Panc1 (cell line): ENCODE data around the gene TMEM163.

Source experiments
- TF ChIP-seq, protein P1 (sequence below): fragments of 450-650 bp; IDR thresholded peaks from 2 replicates; pipeline ENCODE4 v1.5.1; 2017; ENCODE audit warnings: mild to moderate bottlenecking
- TF ChIP-seq, protein P2 (sequence below), 2 experiments: IDR thresholded peaks; 2 replicates each; pipeline ENCODE4 v1.6.1; 2011 to 2012; ENCODE audit warnings: low read depth in 2 of 2, control low read depth in 1 of 2, low read length in 1 of 2, mild to moderate bottlenecking in 1 of 2, moderate library complexity in 1 of 2; ENCODE audit not compliant: insufficient read depth in 1 of 2

DNA sequence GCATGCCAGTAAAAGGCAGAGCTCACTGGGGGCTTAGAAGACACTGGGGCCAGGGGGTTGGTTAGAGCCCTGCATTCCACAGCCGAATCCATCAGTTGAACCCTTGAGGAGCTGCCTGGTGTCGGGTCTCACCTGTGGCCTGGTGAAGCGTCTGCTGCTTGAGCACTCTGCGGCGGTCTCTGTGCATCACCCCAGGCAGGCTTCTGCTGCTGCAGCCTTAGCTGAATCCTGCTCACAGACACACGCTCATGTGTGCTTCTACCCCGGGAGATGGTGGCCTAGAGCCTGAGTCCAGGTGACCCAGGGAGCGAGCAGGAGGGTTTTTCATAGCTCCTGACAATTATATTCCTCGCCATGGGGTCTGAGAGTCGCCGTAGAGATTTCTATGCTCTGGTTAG lies 272.8 kb downstream of the TMEM163 start:
- TF ChIP-seq, protein P1, sequence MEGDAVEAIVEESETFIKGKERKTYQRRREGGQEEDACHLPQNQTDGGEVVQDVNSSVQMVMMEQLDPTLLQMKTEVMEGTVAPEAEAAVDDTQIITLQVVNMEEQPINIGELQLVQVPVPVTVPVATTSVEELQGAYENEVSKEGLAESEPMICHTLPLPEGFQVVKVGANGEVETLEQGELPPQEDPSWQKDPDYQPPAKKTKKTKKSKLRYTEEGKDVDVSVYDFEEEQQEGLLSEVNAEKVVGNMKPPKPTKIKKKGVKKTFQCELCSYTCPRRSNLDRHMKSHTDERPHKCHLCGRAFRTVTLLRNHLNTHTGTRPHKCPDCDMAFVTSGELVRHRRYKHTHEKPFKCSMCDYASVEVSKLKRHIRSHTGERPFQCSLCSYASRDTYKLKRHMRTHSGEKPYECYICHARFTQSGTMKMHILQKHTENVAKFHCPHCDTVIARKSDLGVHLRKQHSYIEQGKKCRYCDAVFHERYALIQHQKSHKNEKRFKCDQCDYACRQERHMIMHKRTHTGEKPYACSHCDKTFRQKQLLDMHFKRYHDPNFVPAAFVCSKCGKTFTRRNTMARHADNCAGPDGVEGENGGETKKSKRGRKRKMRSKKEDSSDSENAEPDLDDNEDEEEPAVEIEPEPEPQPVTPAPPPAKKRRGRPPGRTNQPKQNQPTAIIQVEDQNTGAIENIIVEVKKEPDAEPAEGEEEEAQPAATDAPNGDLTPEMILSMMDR, result no peak
- TF ChIP-seq, protein P2, sequence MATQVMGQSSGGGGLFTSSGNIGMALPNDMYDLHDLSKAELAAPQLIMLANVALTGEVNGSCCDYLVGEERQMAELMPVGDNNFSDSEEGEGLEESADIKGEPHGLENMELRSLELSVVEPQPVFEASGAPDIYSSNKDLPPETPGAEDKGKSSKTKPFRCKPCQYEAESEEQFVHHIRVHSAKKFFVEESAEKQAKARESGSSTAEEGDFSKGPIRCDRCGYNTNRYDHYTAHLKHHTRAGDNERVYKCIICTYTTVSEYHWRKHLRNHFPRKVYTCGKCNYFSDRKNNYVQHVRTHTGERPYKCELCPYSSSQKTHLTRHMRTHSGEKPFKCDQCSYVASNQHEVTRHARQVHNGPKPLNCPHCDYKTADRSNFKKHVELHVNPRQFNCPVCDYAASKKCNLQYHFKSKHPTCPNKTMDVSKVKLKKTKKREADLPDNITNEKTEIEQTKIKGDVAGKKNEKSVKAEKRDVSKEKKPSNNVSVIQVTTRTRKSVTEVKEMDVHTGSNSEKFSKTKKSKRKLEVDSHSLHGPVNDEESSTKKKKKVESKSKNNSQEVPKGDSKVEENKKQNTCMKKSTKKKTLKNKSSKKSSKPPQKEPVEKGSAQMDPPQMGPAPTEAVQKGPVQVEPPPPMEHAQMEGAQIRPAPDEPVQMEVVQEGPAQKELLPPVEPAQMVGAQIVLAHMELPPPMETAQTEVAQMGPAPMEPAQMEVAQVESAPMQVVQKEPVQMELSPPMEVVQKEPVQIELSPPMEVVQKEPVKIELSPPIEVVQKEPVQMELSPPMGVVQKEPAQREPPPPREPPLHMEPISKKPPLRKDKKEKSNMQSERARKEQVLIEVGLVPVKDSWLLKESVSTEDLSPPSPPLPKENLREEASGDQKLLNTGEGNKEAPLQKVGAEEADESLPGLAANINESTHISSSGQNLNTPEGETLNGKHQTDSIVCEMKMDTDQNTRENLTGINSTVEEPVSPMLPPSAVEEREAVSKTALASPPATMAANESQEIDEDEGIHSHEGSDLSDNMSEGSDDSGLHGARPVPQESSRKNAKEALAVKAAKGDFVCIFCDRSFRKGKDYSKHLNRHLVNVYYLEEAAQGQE (IDR thresholded peaks at IDR 0.05; ENCODE audit: insufficient read depth in 1 of 2, low read depth in 2 of 2, low read length in 1 of 2), result no peak
